Measurements from ENCODE around the gene COP1. TPM values are rescaled to one million over a fixed set of nuclear protein-coding genes. Genes with fewer than 3 reads are reported as not detected.
A peak's percentile ranks its signal among the peaks of the same experiment; 100 is the strongest.

Gene COP1
- polyA plus RNA-seq, 6 donors from 2014 or later = 21.5 to 40.1 (median 34.2) TPM

GRCh38 chr1:175906370-175906769 is 300.7 kb downstream of the COP1 start:
- no peaks in the 10 kb centered on the region for H3K27me3 Mint-ChIP-seq
- H3K9me3 Mint-ChIP-seq = peaks cover 4 to 35% (median 23%) of the 10 kb centered on the region in 7 donors
- H3K36me3 Mint-ChIP-seq = peaks cover 25 to 33% of the 10 kb centered on the region in 2 donors
- H3K4me1 Mint-ChIP-seq = no peaks in the 10 kb centered on the region
- H3K4me3 Mint-ChIP-seq = no peak overlapping the region
- H3K27ac Mint-ChIP-seq = no peak overlapping the region
- ATAC-seq (ENCODE audit: low read depth in 2 of 2) = no peak
- no peak for DNase-seq

GRCh38 chr1:175904808-175905207 is 302.3 kb downstream of the COP1 start:
- Mint-ChIP-seq H3K9me3 (peaks cover 0 to 19% (median 11%) of the 10 kb centered on the region in 7 donors), H3K4me3 (no peak overlapping the region), H3K27me3 (no peaks in the 10 kb centered on the region), H3K36me3 (peaks cover 12 to 22% of the 10 kb centered on the region in 2 donors), H3K4me1 (no peaks in the 10 kb centered on the region), H3K27ac (no peak overlapping the region)
- ATAC-seq (ENCODE audit: low read depth in 2 of 2) (no peak), DNase-seq (no peak)

- peaks cover 0 to 3% (median 0%) of the 10 kb centered on the region in 7 donors for H3K9me3 Mint-ChIP-seq
- DNase-seq = no peak
- H3K27ac Mint-ChIP-seq = no peak overlapping the region
- peaks cover 12 to 13% of the 10 kb centered on the region in 2 donors for H3K36me3 Mint-ChIP-seq
- H3K4me3 Mint-ChIP-seq = no peak overlapping the region
- ATAC-seq (ENCODE audit: low read depth in 2 of 2) = no peak
- no peaks in the 10 kb centered on the region for H3K4me1 Mint-ChIP-seq
- H3K27me3 Mint-ChIP-seq = no peaks in the 10 kb centered on the region
These were observed 304.8 kb downstream of the COP1 start for GRCh38 chr1:175902281-175902680.

GRCh38 chr1:175901076-175901836 is 305.8 kb downstream of the COP1 start:
- ATAC-seq (ENCODE audit: low read depth in 2 of 2) = no peak
- Mint-ChIP-seq H3K27me3 (no peaks in the 10 kb centered on the region), H3K4me3 (no peak overlapping the region), H3K27ac (peak overlapping the region in 1 of 6 donors; percentile 5), H3K36me3 (peaks cover 9 to 12% of the 10 kb centered on the region in 2 donors), H3K9me3 (peaks cover 0 to 3% (median 0%) of the 10 kb centered on the region in 7 donors), H3K4me1 (no peaks in the 10 kb centered on the region)
- DNase-seq = no peak

- no peak overlapping the region for H3K4me3 Mint-ChIP-seq
- H3K9me3 Mint-ChIP-seq = peaks cover 0 to 4% (median 2%) of the 10 kb centered on the region in 7 donors
- peaks cover 12 to 13% of the 10 kb centered on the region in 2 donors for H3K36me3 Mint-ChIP-seq
- DNase-seq = no peak
- no peak for ATAC-seq (ENCODE audit: low read depth in 2 of 2)
- H3K4me1 Mint-ChIP-seq = no peaks in the 10 kb centered on the region
- peak overlapping the region in 1 of 6 donors; percentile 59 for H3K27ac Mint-ChIP-seq
- no peaks in the 10 kb centered on the region for H3K27me3 Mint-ChIP-seq
These were observed 306.9 kb downstream of the COP1 start for GRCh38 chr1:175900171-175900570.

- Mint-ChIP-seq H3K27me3 (no peaks in the 10 kb centered on the region), H3K4me3 (no peak overlapping the region), H3K36me3 (peaks cover 0 to 4% of the 10 kb centered on the region in 2 donors), H3K27ac (no peak overlapping the region), H3K4me1 (no peaks in the 10 kb centered on the region), H3K9me3 (peaks cover 0 to 4% (median 2%) of the 10 kb centered on the region in 7 donors)
- ATAC-seq (ENCODE audit: low read depth in 2 of 2) (no peak), DNase-seq (no peak)
These were observed 311.1 kb downstream of the COP1 start for GRCh38 chr1:175895966-175896365.

Data from naive B cell (primary cell).